ENCODE measurements around the gene HERC4.

HERC4 gene

DNA sequence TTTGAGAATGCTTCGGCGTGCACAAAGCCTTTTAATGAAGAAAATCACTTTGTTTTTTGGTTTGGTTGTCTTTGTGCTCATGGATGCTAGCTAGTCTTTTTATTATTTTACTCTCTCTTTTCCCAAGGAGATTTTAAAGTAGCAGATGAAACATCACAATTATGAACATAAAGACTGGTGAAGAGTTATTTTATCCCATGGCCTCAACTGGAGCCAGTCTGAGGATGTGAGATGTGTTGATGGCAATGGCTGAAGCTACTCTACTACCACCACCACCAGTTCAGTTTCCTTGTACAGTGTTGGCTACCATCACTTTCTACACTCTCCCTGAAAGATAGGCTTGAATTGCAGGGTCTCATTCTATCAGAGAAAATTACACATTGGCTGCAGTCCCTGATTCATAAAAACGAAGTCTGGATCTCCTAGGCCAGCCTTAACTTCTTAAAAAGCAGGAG lies 494 bp upstream of the HERC4 start:
- no peak for DNase-seq (ENCODE audit: low read depth)
- TF ChIP-seq, protein P1, sequence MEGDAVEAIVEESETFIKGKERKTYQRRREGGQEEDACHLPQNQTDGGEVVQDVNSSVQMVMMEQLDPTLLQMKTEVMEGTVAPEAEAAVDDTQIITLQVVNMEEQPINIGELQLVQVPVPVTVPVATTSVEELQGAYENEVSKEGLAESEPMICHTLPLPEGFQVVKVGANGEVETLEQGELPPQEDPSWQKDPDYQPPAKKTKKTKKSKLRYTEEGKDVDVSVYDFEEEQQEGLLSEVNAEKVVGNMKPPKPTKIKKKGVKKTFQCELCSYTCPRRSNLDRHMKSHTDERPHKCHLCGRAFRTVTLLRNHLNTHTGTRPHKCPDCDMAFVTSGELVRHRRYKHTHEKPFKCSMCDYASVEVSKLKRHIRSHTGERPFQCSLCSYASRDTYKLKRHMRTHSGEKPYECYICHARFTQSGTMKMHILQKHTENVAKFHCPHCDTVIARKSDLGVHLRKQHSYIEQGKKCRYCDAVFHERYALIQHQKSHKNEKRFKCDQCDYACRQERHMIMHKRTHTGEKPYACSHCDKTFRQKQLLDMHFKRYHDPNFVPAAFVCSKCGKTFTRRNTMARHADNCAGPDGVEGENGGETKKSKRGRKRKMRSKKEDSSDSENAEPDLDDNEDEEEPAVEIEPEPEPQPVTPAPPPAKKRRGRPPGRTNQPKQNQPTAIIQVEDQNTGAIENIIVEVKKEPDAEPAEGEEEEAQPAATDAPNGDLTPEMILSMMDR (conservative IDR thresholded peaks at IDR 0.05; ENCODE audit: low read depth, low read length), result no peak
- peak overlapping the region; percentile 80 for H3K4me3 ChIP-seq (ENCODE audit: low read depth, low read length)

DNA sequence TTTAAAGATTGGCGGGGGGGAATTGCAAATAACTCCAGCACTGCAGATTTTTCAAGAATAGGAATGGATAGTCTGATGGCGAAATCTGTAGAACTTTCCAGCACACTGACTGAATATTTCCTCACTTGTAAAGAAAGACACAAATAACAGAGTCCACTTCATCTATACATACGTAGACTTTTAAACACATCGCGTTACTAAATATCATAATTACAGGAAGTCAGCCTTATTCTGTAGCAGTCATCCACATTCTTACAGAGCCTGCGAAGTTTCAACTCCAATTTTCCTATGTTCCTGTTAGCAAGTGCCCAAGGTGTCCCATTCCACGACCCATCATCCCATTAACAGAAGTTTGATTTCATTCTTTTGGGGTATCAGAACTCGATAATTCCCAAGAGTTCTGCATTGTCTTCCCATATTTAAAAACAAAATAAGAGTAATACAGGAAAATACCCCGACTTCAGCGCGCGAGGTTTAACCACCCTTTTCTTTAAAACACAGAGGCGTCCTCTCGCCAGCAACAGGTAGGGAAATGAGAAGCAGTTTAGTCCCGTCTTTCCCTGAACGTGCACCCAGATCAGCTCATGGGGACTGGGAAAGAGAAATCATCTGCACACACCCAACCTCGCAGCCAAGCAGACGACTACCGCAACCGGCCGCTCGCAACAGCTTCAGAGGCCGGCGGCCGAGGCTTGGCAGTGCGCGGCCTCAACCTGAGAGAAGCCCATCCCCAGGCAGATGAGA lies 880 bp downstream of the HERC4 start:
- TF ChIP-seq, protein P1 (conservative IDR thresholded peaks at IDR 0.05; ENCODE audit: low read depth, low read length), result no peak
- peak; percentile 38 for DNase-seq (ENCODE audit: low read depth)
- peak overlapping the region; percentile 80 for H3K4me3 ChIP-seq (ENCODE audit: low read depth, low read length)

DNA sequence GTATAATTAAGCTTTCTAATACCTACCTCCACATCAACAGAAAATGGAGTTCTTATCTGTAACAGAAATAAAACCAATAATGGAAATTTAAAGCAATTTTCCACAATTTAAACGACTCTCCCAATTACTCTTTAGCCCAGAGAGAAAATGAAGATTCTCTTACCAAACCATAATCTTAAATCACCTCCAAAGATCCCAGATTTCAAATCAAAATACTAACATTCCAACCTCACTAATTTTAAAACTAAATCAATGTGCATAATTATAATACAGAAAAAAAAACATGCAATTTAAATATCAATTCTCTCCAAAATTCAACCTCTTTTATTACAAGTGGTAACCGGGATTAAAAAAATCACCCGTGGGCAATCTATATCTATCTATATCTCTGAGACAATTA lies 1.5 kb downstream of the HERC4 start:
- DNase-seq (ENCODE audit: low read depth), result no peak
- TF ChIP-seq, protein P1 (conservative IDR thresholded peaks at IDR 0.05; ENCODE audit: low read depth, low read length), result no peak
- peak overlapping the region; percentile 80 for H3K4me3 ChIP-seq (ENCODE audit: low read depth, low read length)

DNA sequence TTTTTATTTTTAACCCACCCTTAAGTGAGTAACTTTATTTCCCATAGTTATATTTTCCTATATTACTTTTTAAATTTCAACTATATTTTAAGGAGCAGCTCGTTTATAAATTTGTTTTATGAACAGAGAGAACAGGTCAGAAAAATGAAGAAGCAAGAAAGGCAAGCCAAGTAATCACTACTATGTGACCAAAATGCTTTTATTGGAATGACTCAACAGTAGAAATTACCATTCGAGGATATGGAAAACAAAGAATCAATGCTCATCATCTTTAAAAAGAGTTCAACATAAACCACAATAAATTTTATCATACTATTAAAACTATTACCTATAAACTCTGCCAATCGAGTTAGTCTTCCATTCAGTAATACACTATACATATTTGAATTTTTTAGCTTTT lies 7.6 kb downstream of the HERC4 start:
- no peak overlapping the region for H3K4me3 ChIP-seq (ENCODE audit: low read depth, low read length)
- TF ChIP-seq, protein P1 (conservative IDR thresholded peaks at IDR 0.05; ENCODE audit: low read depth, low read length), result no peak
- no peak for DNase-seq (ENCODE audit: low read depth)

DNA sequence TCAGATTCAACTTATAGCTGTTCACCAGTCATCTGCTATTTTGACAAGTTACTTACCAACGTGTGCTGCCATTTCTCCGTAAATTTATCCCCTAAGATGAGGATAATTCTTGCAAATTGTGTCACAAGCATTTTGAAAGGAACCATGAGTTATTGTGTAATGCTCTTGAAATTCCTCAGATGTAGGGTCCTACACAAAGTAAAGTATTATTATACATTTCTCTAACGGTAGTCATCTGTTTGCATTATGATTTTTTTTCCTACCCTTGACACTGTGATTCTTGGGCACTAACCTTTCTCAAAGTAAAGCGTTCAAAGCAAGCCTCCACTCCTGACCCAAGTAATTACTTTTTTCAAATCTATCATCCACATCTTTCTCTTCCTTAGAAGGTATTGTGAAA lies 8.1 kb downstream of the HERC4 start:
- TF ChIP-seq, protein P1 (conservative IDR thresholded peaks at IDR 0.05; ENCODE audit: low read depth, low read length), result no peak
- DNase-seq (ENCODE audit: low read depth), result peak; percentile 64
- no peak overlapping the region for H3K4me3 ChIP-seq (ENCODE audit: low read depth, low read length)

DNA sequence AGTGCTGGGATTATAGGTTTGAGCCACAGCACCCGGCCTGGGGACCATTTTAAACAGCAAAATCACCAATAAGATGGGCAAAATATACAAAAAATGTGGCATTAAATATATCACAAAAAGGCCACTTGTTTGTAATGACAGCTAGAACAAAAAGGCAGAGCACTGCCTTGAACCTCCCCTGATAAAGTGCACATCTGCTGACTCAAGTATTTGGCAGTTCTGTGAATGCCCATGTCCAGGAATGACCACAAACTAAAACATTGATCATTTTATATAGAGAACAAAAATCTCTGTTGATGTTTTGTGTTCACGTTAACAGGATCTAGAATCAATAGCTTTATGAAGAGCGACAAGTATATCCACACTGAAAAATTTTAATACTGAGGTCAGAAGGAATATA lies 21.5 kb downstream of the HERC4 start:
- no peak overlapping the region for H3K4me3 ChIP-seq (ENCODE audit: low read depth, low read length)
- TF ChIP-seq, protein P1 (conservative IDR thresholded peaks at IDR 0.05; ENCODE audit: low read depth, low read length), result no peak
- DNase-seq (ENCODE audit: low read depth), result no peak

DNA sequence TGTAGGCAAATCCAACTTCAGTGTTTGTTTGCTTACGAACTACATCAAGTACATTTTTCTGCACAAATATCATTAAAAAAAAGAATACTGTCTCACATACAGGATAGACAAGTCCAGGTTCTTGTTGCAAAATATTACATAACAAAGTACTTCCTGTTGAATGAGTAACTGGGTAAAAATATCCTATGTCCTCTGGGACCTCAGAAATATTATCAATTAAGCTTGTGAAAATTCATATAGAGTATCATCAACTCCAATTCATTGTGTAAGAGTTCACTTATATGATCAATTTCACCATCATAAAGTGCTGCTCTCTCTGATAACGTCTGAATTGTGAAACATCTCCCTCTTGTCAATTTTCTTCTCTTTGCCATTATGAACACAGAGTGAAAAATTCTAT lies 22.6 kb downstream of the HERC4 start:
- TF ChIP-seq, protein P1 (conservative IDR thresholded peaks at IDR 0.05; ENCODE audit: low read depth, low read length), result no peak
- peak; percentile 44 for DNase-seq (ENCODE audit: low read depth)
- no peak overlapping the region for H3K4me3 ChIP-seq (ENCODE audit: low read depth, low read length)

Data from choroid plexus epithelial cell (primary cell).